GM18517 (cell line): ENCODE results near the gene MTFR2.

Experiments
- ATAC-seq: cut with Tn5 transposase; IDR thresholded peaks from one replicate; pipeline ENCODE4 v1.9.1; 2021; ENCODE audit warnings: mild to moderate bottlenecking, moderate library complexity; ENCODE audit not compliant: unreplicated experiment

The MTFR2 gene

GRCh38 chr6:136189104-136189503, 61.0 kb downstream of the MTFR2 start:
- ATAC-seq: no peak

DNA sequence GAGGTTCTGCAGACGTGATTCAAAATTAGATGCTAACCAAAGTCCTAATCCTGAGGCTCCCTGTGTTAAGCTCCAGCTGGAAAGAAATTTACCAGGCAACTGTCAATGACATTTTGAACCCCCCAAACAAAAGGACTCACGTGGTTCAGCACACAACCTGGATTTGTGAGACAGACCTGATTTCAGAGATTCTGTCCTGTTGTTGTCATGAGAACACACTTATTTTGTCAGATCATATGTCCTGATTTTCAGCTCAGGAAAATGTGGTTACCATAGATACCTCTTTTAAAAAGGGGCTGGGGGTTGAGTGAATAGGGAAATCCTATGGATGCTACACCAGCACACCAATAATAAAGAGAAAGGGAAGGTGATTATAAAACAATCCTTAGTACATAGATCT, 61.6 kb downstream of the MTFR2 start:
- no peak for ATAC-seq

GRCh38 chr6:136186363-136186762, 63.7 kb downstream of the MTFR2 start:
- no peak for ATAC-seq

DNA sequence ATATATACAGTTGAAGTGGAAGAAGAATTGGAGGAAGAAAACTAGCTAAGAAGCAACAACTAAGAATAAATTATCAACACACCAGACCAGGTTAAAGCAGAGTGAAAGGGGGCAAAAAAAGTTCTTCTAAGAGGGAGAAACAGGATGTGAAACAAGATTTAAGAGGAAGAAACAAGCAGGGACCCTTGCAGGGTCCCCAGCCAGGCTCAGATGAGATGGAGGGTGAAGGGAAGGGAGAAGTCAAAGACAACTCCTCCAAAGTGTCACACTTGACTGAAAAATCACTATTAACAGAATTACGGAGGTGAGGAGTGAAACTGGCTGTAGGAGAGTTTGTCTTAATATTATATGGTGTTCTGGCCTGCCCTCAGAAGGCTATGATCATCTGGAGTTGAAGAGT, 65.4 kb downstream of the MTFR2 start:
- no peak for ATAC-seq

DNA sequence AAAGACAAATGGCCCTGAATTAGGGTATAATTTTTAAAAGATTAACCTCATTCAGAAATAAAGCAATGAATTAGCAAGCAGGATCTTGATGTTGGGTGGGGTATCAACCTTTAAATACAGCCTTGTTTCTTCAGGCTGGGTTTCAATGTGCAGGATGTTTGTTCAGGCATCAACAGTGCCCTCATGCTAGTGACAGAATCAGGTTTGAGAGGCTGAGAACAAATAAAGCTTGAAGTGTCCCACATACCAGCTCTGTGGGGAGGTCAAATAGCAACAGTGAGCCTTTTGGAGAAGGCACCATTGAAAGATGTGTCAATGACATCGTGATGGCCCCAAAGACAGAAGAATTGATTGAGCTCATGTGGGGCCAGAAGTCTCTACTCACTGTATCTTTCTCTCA, 68.2 kb downstream of the MTFR2 start:
- ATAC-seq: no peak

DNA sequence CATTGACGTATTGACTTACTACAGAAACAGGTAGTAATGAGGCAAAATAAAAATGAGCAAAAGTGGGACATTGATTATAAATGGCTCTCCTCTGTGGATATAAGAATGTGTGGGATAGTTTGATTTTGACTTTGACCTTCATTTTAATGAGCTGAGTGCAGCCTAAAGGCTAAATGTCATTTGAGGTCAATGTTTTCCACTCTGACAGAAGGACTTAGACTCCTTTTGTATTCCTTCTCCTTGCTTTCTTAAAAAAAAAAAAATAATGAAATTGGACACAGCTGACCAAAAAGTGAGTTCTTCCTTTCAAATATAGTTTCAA, 68.6 kb downstream of the MTFR2 start:
- no peak for ATAC-seq
